Mesothelial cell of epicardium (in vitro differentiated cells): Measurements from ENCODE around the gene TCIRG1. TPM values are rescaled to one million over a fixed set of nuclear protein-coding genes. Genes with fewer than 3 reads are reported as not detected.

Source experiments
- DNase-seq, 2 experiments: peaks; one replicate each; pipeline ENCODE4 v3.0.0; 2021; ENCODE audit warnings: low spot score in 2 of 2; ENCODE audit not compliant: unreplicated experiment in 2 of 2
- H3K27ac Mint-ChIP-seq: 2 replicates; pipeline ENCODE4 v1.8.0; 2021; ENCODE audit warnings: mixed read lengths
- H3K27me3 Mint-ChIP-seq: 2 replicates; pipeline ENCODE4 v1.8.0; 2021; ENCODE audit warnings: low read depth, mixed read lengths
- H3K36me3 Mint-ChIP-seq: 2 replicates; pipeline ENCODE4 v1.8.0; 2021; ENCODE audit warnings: mixed read lengths
- H3K4me1 Mint-ChIP-seq: 2 replicates; pipeline ENCODE4 v1.8.0; 2021; ENCODE audit warnings: mixed read lengths
- H3K4me3 Mint-ChIP-seq: 2 replicates; pipeline ENCODE4 v1.8.0; 2021; ENCODE audit warnings: mild to moderate bottlenecking, moderate library complexity, mixed read lengths
- H3K9me3 Mint-ChIP-seq: 2 replicates; pipeline ENCODE4 v1.8.0; 2021; ENCODE audit warnings: mixed read lengths
- CTCF ChIP-seq: fragments of 200-600 bp; sonication (generic); IDR thresholded peaks from one replicate; pipeline ENCODE4 v1.5.0; 2021; ENCODE audit warnings: antibody characterized with exemption; ENCODE audit not compliant: unreplicated experiment
- total RNA-seq: library from RNA; stranded (reverse); gene quantifications from 3 replicates; pipeline ENCODE4 v1.2.1, GENCODE V29; 2021

TCIRG1 gene
- total RNA-seq, 1 donor from 2014 or later = 60.0 TPM

GRCh38 chr11:68010090-68011041, 28.5 kb upstream of the TCIRG1 start, which contains the start of gene ALDH3B1:
TSS of gene ALDH3B1 (plus strand) at chr11:68010327. CDS start at chr11:68015298, 4,971 bp downstream.
- no peaks in the 10 kb centered on the region for H3K27me3 Mint-ChIP-seq
- H3K9me3 Mint-ChIP-seq = no peaks in the 10 kb centered on the region
- H3K4me1 Mint-ChIP-seq = peaks cover 45% of the 10 kb centered on the region
- H3K27ac Mint-ChIP-seq = peak within 1 kb of the TSS; percentile 82
- H3K4me3 Mint-ChIP-seq = no peak within 1 kb of the TSS
- no peaks in the 10 kb centered on the region for H3K36me3 Mint-ChIP-seq
- DNase-seq = no peak
- TF ChIP-seq CTCF = no peak

GRCh38 chr11:68011051-68011943, 27.5 kb upstream of the TCIRG1 start:
- Mint-ChIP-seq H3K4me3 (no peak overlapping the region), H3K4me1 (peaks cover 45% of the 10 kb centered on the region), H3K36me3 (no peaks in the 10 kb centered on the region), H3K27me3 (no peaks in the 10 kb centered on the region), H3K27ac (peak overlapping the region; percentile 79), H3K9me3 (no peaks in the 10 kb centered on the region)
- DNase-seq = no peak
- no peak for TF ChIP-seq CTCF

- H3K9me3 Mint-ChIP-seq = no peaks in the 10 kb centered on the region
- TF ChIP-seq CTCF = no peak
- peak overlapping the region; percentile 98 for H3K27ac Mint-ChIP-seq
- H3K36me3 Mint-ChIP-seq = no peaks in the 10 kb centered on the region
- peaks cover 50% of the 10 kb centered on the region for H3K4me1 Mint-ChIP-seq
- H3K27me3 Mint-ChIP-seq = no peaks in the 10 kb centered on the region
- H3K4me3 Mint-ChIP-seq = no peak overlapping the region
- DNase-seq = no peak
Observed at GRCh38 chr11:68012044-68012842, 26.6 kb upstream of the TCIRG1 start.

GRCh38 chr11:68012843-68013610, 25.8 kb upstream of the TCIRG1 start:
- Mint-ChIP-seq H3K27ac (peak overlapping the region; percentile 98), H3K9me3 (no peaks in the 10 kb centered on the region), H3K27me3 (no peaks in the 10 kb centered on the region), H3K4me1 (peaks cover 53% of the 10 kb centered on the region), H3K4me3 (peak overlapping the region; percentile 28), H3K36me3 (no peaks in the 10 kb centered on the region)
- no peak for TF ChIP-seq CTCF
- peak in 1 of 2 experiments; percentile 69 for DNase-seq
